ENCODE results near the gene DPH1.

The DPH1 gene

DNA sequence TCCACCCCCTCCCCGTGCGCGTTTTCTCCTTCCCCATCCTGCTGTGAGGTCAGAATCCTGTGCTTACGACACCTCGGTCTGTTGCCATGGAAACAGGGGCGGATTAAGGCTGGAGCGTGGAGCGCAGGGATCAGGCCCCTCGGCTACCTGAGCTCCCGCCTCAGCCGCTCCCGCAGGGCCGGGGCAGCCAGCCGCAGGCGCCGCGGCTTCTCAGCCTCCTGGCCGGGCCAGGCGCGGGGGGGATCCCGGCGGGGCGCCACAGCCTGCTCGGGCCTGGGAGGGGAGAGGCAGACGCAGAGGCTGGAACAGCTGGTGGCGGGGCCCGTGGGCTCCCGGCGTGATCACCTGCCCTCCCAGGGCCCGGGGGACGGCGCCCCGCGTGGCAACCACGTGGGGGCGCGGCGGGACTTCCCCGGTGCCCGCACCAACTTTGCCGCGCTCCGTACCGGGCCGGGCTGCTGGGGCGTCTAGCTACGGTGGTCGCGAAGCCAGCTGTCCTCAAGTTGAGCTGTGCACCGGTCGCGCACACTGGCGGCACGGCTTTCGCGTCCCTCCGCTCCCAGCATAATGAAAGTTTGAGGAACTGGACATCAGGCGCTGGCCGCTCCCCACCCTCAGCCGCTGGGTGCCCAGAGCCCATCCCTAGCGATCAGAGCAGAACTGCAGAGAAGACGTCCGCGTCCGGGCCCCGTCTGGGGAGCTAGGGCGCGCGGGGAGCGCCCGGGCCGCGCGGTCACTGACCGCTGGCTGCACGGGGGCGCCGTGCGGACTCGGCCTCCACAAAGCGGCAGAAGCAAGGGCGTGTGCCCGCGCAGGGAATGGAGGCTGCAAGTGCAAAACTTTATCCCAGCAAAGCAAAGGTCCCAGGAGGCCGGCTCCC, 6.0 kb upstream of the DPH1 start:
- no peak overlapping the region for H3K4me2 ChIP-seq (ENCODE audit: low read length)
- peaks cover 10% of the 10 kb centered on the region; the same call in 1 of the 2 replicates for H3K4me1 ChIP-seq (ENCODE audit: control insufficient read depth, low read length)
- no peaks in the 10 kb centered on the region for H3K79me2 ChIP-seq (ENCODE audit: control insufficient read depth, low read length)
- H3K27ac ChIP-seq (ENCODE audit: low read depth, low read length), result no peak overlapping the region
- no peaks in the 10 kb centered on the region for H3K9me2 ChIP-seq (replicated peaks; ENCODE audit: control insufficient read depth, low read length)
- TF ChIP-seq EZH2phosphoT487 (IDR thresholded peaks at IDR 0.05; ENCODE audit: borderline replicate concordance, low read length), result no peak
- TF ChIP-seq, protein P1, sequence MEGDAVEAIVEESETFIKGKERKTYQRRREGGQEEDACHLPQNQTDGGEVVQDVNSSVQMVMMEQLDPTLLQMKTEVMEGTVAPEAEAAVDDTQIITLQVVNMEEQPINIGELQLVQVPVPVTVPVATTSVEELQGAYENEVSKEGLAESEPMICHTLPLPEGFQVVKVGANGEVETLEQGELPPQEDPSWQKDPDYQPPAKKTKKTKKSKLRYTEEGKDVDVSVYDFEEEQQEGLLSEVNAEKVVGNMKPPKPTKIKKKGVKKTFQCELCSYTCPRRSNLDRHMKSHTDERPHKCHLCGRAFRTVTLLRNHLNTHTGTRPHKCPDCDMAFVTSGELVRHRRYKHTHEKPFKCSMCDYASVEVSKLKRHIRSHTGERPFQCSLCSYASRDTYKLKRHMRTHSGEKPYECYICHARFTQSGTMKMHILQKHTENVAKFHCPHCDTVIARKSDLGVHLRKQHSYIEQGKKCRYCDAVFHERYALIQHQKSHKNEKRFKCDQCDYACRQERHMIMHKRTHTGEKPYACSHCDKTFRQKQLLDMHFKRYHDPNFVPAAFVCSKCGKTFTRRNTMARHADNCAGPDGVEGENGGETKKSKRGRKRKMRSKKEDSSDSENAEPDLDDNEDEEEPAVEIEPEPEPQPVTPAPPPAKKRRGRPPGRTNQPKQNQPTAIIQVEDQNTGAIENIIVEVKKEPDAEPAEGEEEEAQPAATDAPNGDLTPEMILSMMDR (IDR thresholded peaks at IDR 0.05; ENCODE audit: low read depth, low read length, poor library complexity, severe bottlenecking), result no peak
- no peak overlapping the region for H3K4me3 ChIP-seq (ENCODE audit: low read length)
- no peaks in the 10 kb centered on the region; the same call in 1 of the 2 replicates for H4K20me1 ChIP-seq (ENCODE audit: control insufficient read depth, insufficient read depth, low read depth, low read length)
- H3F3A ChIP-seq (ENCODE audit: control insufficient read depth, insufficient read depth), result no peaks in the 10 kb centered on the region
- H3K27me3 ChIP-seq (ENCODE audit: control insufficient read depth, low read length), result peaks cover 70% of the 10 kb centered on the region
- H3K9me3 ChIP-seq (ENCODE audit: control insufficient read depth, insufficient read depth, low read length), result no peaks in the 10 kb centered on the region
- H3K36me3 ChIP-seq (ENCODE audit: control insufficient read depth, low read length), result no peaks in the 10 kb centered on the region

DNA sequence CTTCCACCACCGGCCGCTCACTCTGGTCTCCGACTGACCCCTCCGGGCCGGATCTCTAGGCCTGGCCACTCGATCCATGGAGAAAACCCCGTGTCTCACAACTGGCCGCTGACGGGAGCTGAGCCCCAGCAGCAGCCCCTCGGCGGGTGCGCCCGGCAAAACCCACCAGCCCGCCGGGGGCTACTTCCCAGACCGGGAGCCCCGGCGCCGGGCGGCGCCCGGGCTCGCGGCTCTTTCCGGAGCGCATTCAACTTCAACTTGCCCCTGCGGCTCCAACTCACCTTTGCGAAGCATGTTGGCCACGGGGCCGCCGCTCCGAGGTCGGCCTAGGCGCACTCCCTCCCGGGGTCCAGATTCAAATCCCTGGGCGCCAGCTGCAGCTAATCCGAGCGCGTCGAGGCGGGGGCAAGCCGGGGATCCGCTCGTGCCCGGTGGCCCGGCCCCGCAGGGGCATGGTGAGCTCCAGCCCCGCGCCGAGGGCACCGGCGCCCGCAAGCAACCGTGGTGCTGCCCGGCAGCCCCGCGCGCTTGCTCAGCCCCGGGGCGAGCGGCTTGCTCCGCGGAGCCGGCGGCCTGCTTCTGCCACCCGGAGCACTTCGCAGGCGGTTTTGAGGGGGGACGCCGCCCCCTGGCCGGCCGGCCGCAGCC, 5.3 kb upstream of the DPH1 start:
- no peaks in the 10 kb centered on the region for H3K36me3 ChIP-seq (ENCODE audit: control insufficient read depth, low read length)
- no peak overlapping the region for H3K27ac ChIP-seq (ENCODE audit: low read depth, low read length)
- no peaks in the 10 kb centered on the region for H3F3A ChIP-seq (ENCODE audit: control insufficient read depth, insufficient read depth)
- peak overlapping the region; percentile 26; the same call in 1 of the 2 replicates for H3K4me3 ChIP-seq (ENCODE audit: low read length)
- peak; percentile 88 for TF ChIP-seq EZH2phosphoT487 (IDR thresholded peaks at IDR 0.05; ENCODE audit: borderline replicate concordance, low read length)
- TF ChIP-seq, protein P1 (IDR thresholded peaks at IDR 0.05; ENCODE audit: low read depth, low read length, poor library complexity, severe bottlenecking), result no peak
- peak overlapping the region; percentile 53 for H3K4me2 ChIP-seq (ENCODE audit: low read length)
- no peaks in the 10 kb centered on the region for H4K20me1 ChIP-seq (ENCODE audit: control insufficient read depth, insufficient read depth, low read depth, low read length)
- H3K79me2 ChIP-seq (ENCODE audit: control insufficient read depth, low read length), result no peaks in the 10 kb centered on the region
- no peaks in the 10 kb centered on the region for H3K9me3 ChIP-seq (ENCODE audit: control insufficient read depth, insufficient read depth, low read length)
- H3K4me1 ChIP-seq (ENCODE audit: control insufficient read depth, low read length), result peaks cover 13% of the 10 kb centered on the region
- H3K27me3 ChIP-seq (ENCODE audit: control insufficient read depth, low read length), result peaks cover 64% of the 10 kb centered on the region
- H3K9me2 ChIP-seq (replicated peaks; ENCODE audit: control insufficient read depth, low read length), result no peaks in the 10 kb centered on the region

DNA sequence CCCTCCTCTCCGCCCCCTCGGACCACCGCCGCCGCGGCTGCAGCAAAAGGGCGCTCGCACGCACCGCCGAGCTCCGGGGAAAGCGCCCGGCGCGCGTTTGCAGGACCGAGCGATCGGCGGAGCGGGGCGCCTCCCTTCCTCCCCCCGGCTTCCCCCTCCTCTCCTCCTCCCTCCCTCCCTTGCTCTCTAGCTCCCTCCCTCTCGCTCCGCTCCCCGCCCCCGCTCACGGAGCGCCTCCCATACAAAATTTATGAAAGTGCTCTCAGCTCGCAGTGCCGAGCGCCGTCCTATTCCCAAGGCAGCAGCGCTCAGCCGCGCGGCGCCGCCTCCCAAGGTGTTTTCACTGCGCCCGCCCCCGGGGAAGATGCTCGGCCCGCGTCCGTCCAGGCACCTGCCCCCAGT, 4.7 kb upstream of the DPH1 start, which contains the start of gene RTN4RL1:
Gene RTN4RL1 (minus strand): TSS at position 115 of the 402 bp plus-strand sequence. CDS start 469 bp downstream, outside the sequence.
- peaks cover 14% of the 10 kb centered on the region for H3K4me1 ChIP-seq (ENCODE audit: control insufficient read depth, low read length)
- H3F3A ChIP-seq (ENCODE audit: control insufficient read depth, insufficient read depth), result no peaks in the 10 kb centered on the region
- H3K9me2 ChIP-seq (replicated peaks; ENCODE audit: control insufficient read depth, low read length), result no peaks in the 10 kb centered on the region
- H3K9me3 ChIP-seq (ENCODE audit: control insufficient read depth, insufficient read depth, low read length), result no peaks in the 10 kb centered on the region
- peaks cover 1% of the 10 kb centered on the region; the same call in 1 of the 2 replicates for H3K79me2 ChIP-seq (ENCODE audit: control insufficient read depth, low read length)
- H4K20me1 ChIP-seq (ENCODE audit: control insufficient read depth, insufficient read depth, low read depth, low read length), result no peaks in the 10 kb centered on the region
- H3K36me3 ChIP-seq (ENCODE audit: control insufficient read depth, low read length), result no peaks in the 10 kb centered on the region
- H3K27me3 ChIP-seq (ENCODE audit: control insufficient read depth, low read length), result peaks cover 58% of the 10 kb centered on the region
- H3K27ac ChIP-seq (ENCODE audit: low read depth, low read length), result no peak within 1 kb of the TSS
- H3K4me3 ChIP-seq (ENCODE audit: low read length), result peak within 1 kb of the TSS; percentile 26; the same call in 1 of the 2 replicates
- TF ChIP-seq EZH2phosphoT487 (IDR thresholded peaks at IDR 0.05; ENCODE audit: borderline replicate concordance, low read length), result no peak
- TF ChIP-seq, protein P1 (IDR thresholded peaks at IDR 0.05; ENCODE audit: low read depth, low read length, poor library complexity, severe bottlenecking), result no peak
- H3K4me2 ChIP-seq (ENCODE audit: low read length), result peak within 1 kb of the TSS; percentile 53

Data from DOHH2 (cell line).